GM21786 (cell line): ENCODE data around the gene CSGALNACT2.
A peak's percentile ranks its signal among the peaks of the same experiment; 100 is the strongest.
"Not testable (repeated sequence)": the region's sequence is repeated elsewhere in the genome, so short reads cannot be mapped to it uniquely, and the experiment has no call there.

Source experiments
- ATAC-seq: cut with Tn5 transposase; IDR thresholded peaks from one replicate; pipeline ENCODE4 v1.9.1; 2021; ENCODE audit not compliant: unreplicated experiment

CSGALNACT2 gene

GRCh38 chr10:43138021-43138756 is at the start of gene CSGALNACT2:
Gene CSGALNACT2, plus strand, starts transcription at chr10:43138445. Its CDS starts 16,705 bp downstream, at chr10:43155150.
- ATAC-seq: peak; percentile 61

GRCh38 chr10:43089519-43089918 is 48.7 kb upstream of the CSGALNACT2 start:
- no peak for ATAC-seq

- ATAC-seq: no peak
These were observed 48.1 kb upstream of the CSGALNACT2 start for GRCh38 chr10:43090188-43090587.

- no peak for ATAC-seq
These were observed 47.6 kb upstream of the CSGALNACT2 start for GRCh38 chr10:43090664-43091063.

GRCh38 chr10:43091846-43092245 is 46.4 kb upstream of the CSGALNACT2 start:
- no peak for ATAC-seq

GRCh38 chr10:43093423-43094076 is 44.7 kb upstream of the CSGALNACT2 start:
- no peak for ATAC-seq

GRCh38 chr10:43094085-43094484 is 44.2 kb upstream of the CSGALNACT2 start:
- ATAC-seq: no peak

GRCh38 chr10:43099339-43099738 is 38.9 kb upstream of the CSGALNACT2 start:
- ATAC-seq: not testable (repeated sequence)

- ATAC-seq: no peak
These were observed 38.3 kb upstream of the CSGALNACT2 start for GRCh38 chr10:43099928-43100327.

- ATAC-seq: no peak
These were observed 37.9 kb upstream of the CSGALNACT2 start for GRCh38 chr10:43100366-43100765.

GRCh38 chr10:43102063-43102828 is 36.0 kb upstream of the CSGALNACT2 start:
- ATAC-seq: no peak

- ATAC-seq: peak; percentile 77
These were observed 32.9 kb upstream of the CSGALNACT2 start for GRCh38 chr10:43105102-43105955.

- no peak for ATAC-seq
These were observed 32.4 kb upstream of the CSGALNACT2 start for GRCh38 chr10:43105956-43106229.

GRCh38 chr10:43106256-43107091 is 31.8 kb upstream of the CSGALNACT2 start:
- ATAC-seq: no peak

GRCh38 chr10:43108951-43109350 is 29.3 kb upstream of the CSGALNACT2 start:
- ATAC-seq: no peak

GRCh38 chr10:43109671-43110249 is 28.5 kb upstream of the CSGALNACT2 start:
- ATAC-seq: no peak

- ATAC-seq: peak; percentile 63
These were observed 27.7 kb upstream of the CSGALNACT2 start for GRCh38 chr10:43110338-43111071.

- ATAC-seq: no peak
These were observed 27.1 kb upstream of the CSGALNACT2 start for GRCh38 chr10:43111101-43111500.
